CD4-positive, alpha-beta T cell (primary cell): ENCODE measurements around the gene NCR3LG1. TPM values are rescaled to one million over a fixed set of nuclear protein-coding genes. Genes with fewer than 3 reads are reported as not detected.

Source experiments
- ATAC-seq: fragments of 200-7000 bp; cut with Tn5 transposase; one replicate; pipeline ENCODE4 v1.10.0; 2022; ENCODE audit warnings: mild to moderate bottlenecking; ENCODE audit not compliant: poor library complexity
- CTCF ChIA-PET: fragments of 350-600 bp; sonication (Branson Sonifier 250); formaldehyde crosslinking; loops from one replicate; lab custom pipeline; 2021; ENCODE audit warnings: antibody characterized with exemption, inconsistent platforms; lab: Charles Lee
- POLR2A ChIA-PET: fragments of 350-600 bp; sonication (Branson Sonifier 250); formaldehyde crosslinking; loops from one replicate; lab custom pipeline; 2021; ENCODE audit warnings: antibody characterized with exemption, inconsistent platforms; lab: Charles Lee
- DNase-seq, 14 experiments: peaks; one replicate each; pipeline ENCODE4 v3.0.0-alpha.2; 2013 to 2020; ENCODE audit warnings: mixed read lengths in 2 of 14
- H3K27ac ChIP-seq, 2 donors: one replicate each; pipeline versions ENCODE4 v1.5.1 to v1.7.0; 2013; ENCODE audit warnings: low read length in 2 of 2, low read depth in 1 of 2, mild to moderate bottlenecking in 1 of 2
- H3K27me3 ChIP-seq, 2 experiments: 1 replicate in 1 of 2; 2 replicates in 1 of 2; pipeline versions ENCODE4 v1.6.1 to v1.7.0; 2013; ENCODE audit warnings: low read length in 2 of 2, control low read depth in 1 of 2, mild to moderate bottlenecking in 1 of 2, moderate library complexity in 1 of 2; ENCODE audit not compliant: insufficient read depth in 2 of 2, control insufficient read depth in 1 of 2
- H3K36me3 ChIP-seq: one replicate; pipeline ENCODE4 v1.6.1; 2013; ENCODE audit warnings: low read length, control low read depth; ENCODE audit not compliant: insufficient read depth
- H3K4me1 ChIP-seq: one replicate; pipeline ENCODE4 v1.6.1; 2013; ENCODE audit warnings: low read length, control low read depth; ENCODE audit not compliant: insufficient read depth
- H3K4me3 ChIP-seq: one replicate; pipeline ENCODE4 v1.5.1; 2013; ENCODE audit warnings: mild to moderate bottlenecking, low read length, moderate library complexity
- H3K9me3 ChIP-seq, 2 experiments: 1 replicate in 1 of 2; 2 replicates in 1 of 2; pipeline versions ENCODE4 v1.6.1 to v1.7.0; 2013; ENCODE audit warnings: low read length in 2 of 2, mild to moderate bottlenecking in 2 of 2, control low read depth in 1 of 2, moderate library complexity in 1 of 2; ENCODE audit not compliant: control insufficient read depth in 1 of 2, insufficient read depth in 1 of 2
- H3K27ac Mint-ChIP-seq: one replicate; pipeline ENCODE4 v1.8.0; 2020; ENCODE audit warnings: mixed read lengths
- H3K27me3 Mint-ChIP-seq: one replicate; pipeline ENCODE4 v1.8.0; 2021; ENCODE audit warnings: mixed read lengths
- H3K36me3 Mint-ChIP-seq: one replicate; pipeline ENCODE4 v1.8.0; 2021; ENCODE audit warnings: low read depth, mixed read lengths
- H3K4me1 Mint-ChIP-seq: one replicate; pipeline ENCODE4 v1.8.0; 2021; ENCODE audit warnings: low read depth, mixed read lengths
- H3K4me3 Mint-ChIP-seq: one replicate; pipeline ENCODE4 v1.8.0; 2020; ENCODE audit warnings: mild to moderate bottlenecking, mixed read lengths
- H3K9me3 Mint-ChIP-seq: one replicate; pipeline ENCODE4 v1.8.0; 2020; ENCODE audit warnings: mixed read lengths
- CTCF ChIP-seq: fragments of 200-600 bp; IDR thresholded peaks from one replicate; pipeline ENCODE4 v1.8.0; 2022; ENCODE audit warnings: antibody characterized with exemption, mild to moderate bottlenecking
- intact Hi-C, 2 experiments: fragments of 100-400 bp; cut with DNase I in 1 of 2; cut with micrococcal nuclease in 1 of 2; formaldehyde crosslinking; loops; one replicate each; pipeline versions ENCODE4 v1.15.1 to v1.9.0; 2023 to 2025; cut with DNase I, micrococcal nuclease
- total RNA-seq, 174 experiments: library from RNA in 2 of 174; stranded (reverse) in 2 of 174; gene quantifications; one replicate each; pipeline ENCODE4 v1.2.3 and lab custom pipeline; 2021 to 2026

Gene NCR3LG1
- total RNA-seq, 2 experiments from 2014 or later: 2.2 to 2.4 TPM

GRCh38 chr11:17379383-17380180, 28.0 kb downstream of the NCR3LG1 start:
- no peak overlapping the region for H3K4me3 Mint-ChIP-seq
- H3K27ac Mint-ChIP-seq: no peak overlapping the region
- no peaks in the 10 kb centered on the region for H3K36me3 Mint-ChIP-seq
- DNase-seq: no peak
- Histone ChIP-seq H3K4me1 (peaks cover 4% of the 10 kb centered on the region), H3K27ac (no peak overlapping the region), H3K27me3 (no peaks in the 10 kb centered on the region), H3K9me3 (no peaks in the 10 kb centered on the region), H3K36me3 (no peaks in the 10 kb centered on the region), H3K4me3 (no peak overlapping the region)
- H3K27me3 Mint-ChIP-seq: no peaks in the 10 kb centered on the region
- ATAC-seq: no peak
- CTCF ChIA-PET: interaction anchor here (0.9 kb wide), 1 partner anchor 150 kb away, joined by 3 read pairs; no protein-coding TSS in a partner anchor
- intact Hi-C loops: loop anchor here in 1 of 2 experiments (5.0 kb wide), 1 partner anchor 442 kb away; no protein-coding TSS in a partner anchor
- H3K9me3 Mint-ChIP-seq: no peaks in the 10 kb centered on the region
- H3K4me1 Mint-ChIP-seq: no peaks in the 10 kb centered on the region
- TF ChIP-seq CTCF: no peak
- POLR2A ChIA-PET: no interaction called here

- ATAC-seq (no peak), DNase-seq (no peak)
- Histone ChIP-seq H3K4me3 (no peak overlapping the region), H3K27ac (no peak overlapping the region), H3K9me3 (no peaks in the 10 kb centered on the region), H3K4me1 (peaks cover 4% of the 10 kb centered on the region), H3K36me3 (no peaks in the 10 kb centered on the region), H3K27me3 (no peaks in the 10 kb centered on the region)
- Mint-ChIP-seq H3K4me1 (no peaks in the 10 kb centered on the region), H3K36me3 (no peaks in the 10 kb centered on the region), H3K27me3 (no peaks in the 10 kb centered on the region), H3K27ac (no peak overlapping the region), H3K4me3 (no peak overlapping the region), H3K9me3 (no peaks in the 10 kb centered on the region)
- CTCF ChIA-PET: no interaction called here
- no peak for TF ChIP-seq CTCF
- intact Hi-C loops: loop anchor here in 1 of 2 experiments (5.0 kb wide), 1 partner anchor 444 kb away; no protein-coding TSS in a partner anchor
- POLR2A ChIA-PET: no interaction called here
These were observed 29.6 kb downstream of the NCR3LG1 start for GRCh38 chr11:17381156-17381555.

GRCh38 chr11:17382046-17382728, 30.6 kb downstream of the NCR3LG1 start:
- no peaks in the 10 kb centered on the region for H3K36me3 ChIP-seq
- intact Hi-C loops: loop anchor here in 1 of 2 experiments (5.0 kb wide), 1 partner anchor 445 kb away; no protein-coding TSS in a partner anchor
- H3K4me1 ChIP-seq: peaks cover 4% of the 10 kb centered on the region
- no peaks in the 10 kb centered on the region for H3K27me3 ChIP-seq
- ATAC-seq: no peak
- no peaks in the 10 kb centered on the region for H3K27me3 Mint-ChIP-seq
- H3K27ac ChIP-seq: no peak overlapping the region
- H3K9me3 Mint-ChIP-seq: no peaks in the 10 kb centered on the region
- H3K36me3 Mint-ChIP-seq: no peaks in the 10 kb centered on the region
- TF ChIP-seq CTCF: no peak
- POLR2A ChIA-PET: interaction anchor here (0.8 kb wide), 1 partner anchor 31 kb away, joined by 3 read pairs; no protein-coding TSS in a partner anchor
- H3K9me3 ChIP-seq: no peaks in the 10 kb centered on the region
- CTCF ChIA-PET: no interaction called here
- H3K4me3 ChIP-seq: no peak overlapping the region
- DNase-seq: no peak
- no peaks in the 10 kb centered on the region for H3K4me1 Mint-ChIP-seq
- no peak overlapping the region for H3K27ac Mint-ChIP-seq
- H3K4me3 Mint-ChIP-seq: no peak overlapping the region
